B cell (primary cell): ENCODE measurements around the gene GRIP2.

ENCODE experiments used
- EZH2 ChIP-seq: IDR thresholded peaks from 2 replicates; pipeline ENCODE4 v1.6.1; 2012; ENCODE audit warnings: borderline replicate concordance, low read depth, mild to moderate bottlenecking, moderate library complexity, low read length; ENCODE audit not compliant: insufficient read depth, poor library complexity, severe bottlenecking
- TF ChIP-seq, protein P1 (sequence below): fragments of 200-600 bp; IDR thresholded peaks from one replicate; pipeline ENCODE4 v1.8.0; 2022; ENCODE audit warnings: antibody characterized with exemption, mild to moderate bottlenecking

- TF ChIP-seq, protein P1, sequence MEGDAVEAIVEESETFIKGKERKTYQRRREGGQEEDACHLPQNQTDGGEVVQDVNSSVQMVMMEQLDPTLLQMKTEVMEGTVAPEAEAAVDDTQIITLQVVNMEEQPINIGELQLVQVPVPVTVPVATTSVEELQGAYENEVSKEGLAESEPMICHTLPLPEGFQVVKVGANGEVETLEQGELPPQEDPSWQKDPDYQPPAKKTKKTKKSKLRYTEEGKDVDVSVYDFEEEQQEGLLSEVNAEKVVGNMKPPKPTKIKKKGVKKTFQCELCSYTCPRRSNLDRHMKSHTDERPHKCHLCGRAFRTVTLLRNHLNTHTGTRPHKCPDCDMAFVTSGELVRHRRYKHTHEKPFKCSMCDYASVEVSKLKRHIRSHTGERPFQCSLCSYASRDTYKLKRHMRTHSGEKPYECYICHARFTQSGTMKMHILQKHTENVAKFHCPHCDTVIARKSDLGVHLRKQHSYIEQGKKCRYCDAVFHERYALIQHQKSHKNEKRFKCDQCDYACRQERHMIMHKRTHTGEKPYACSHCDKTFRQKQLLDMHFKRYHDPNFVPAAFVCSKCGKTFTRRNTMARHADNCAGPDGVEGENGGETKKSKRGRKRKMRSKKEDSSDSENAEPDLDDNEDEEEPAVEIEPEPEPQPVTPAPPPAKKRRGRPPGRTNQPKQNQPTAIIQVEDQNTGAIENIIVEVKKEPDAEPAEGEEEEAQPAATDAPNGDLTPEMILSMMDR: no peak
- no peak for TF ChIP-seq EZH2
Observed at GRCh38 chr3:14456794-14457193, 83.3 kb downstream of the GRIP2 start.
